H1 (cell line): ENCODE data around the gene ANKRD31. TPM values are rescaled to one million over a fixed set of nuclear protein-coding genes. Genes with fewer than 3 reads are reported as not detected.

Source experiments
- BRCA1 ChIP-seq: IDR thresholded peaks from 2 replicates; pipeline ENCODE4 v1.6.1; 2012; ENCODE audit warnings: low read depth, low read length, improper control_type of control experiment
- GTF2F1 ChIP-seq: IDR thresholded peaks from 2 replicates; pipeline ENCODE4 v1.6.1; 2012; ENCODE audit warnings: low read depth, low read length, improper control_type of control experiment, borderline replicate concordance
- KDM4A ChIP-seq: IDR thresholded peaks from one replicate; pipeline ENCODE4 v1.7.1; 2012; ENCODE audit warnings: low read depth, mild to moderate bottlenecking, moderate library complexity, low read length, inconsistent platforms; ENCODE audit not compliant: severe bottlenecking
- MAX ChIP-seq: IDR thresholded peaks from 2 replicates; pipeline ENCODE4 v1.6.1; 2012; ENCODE audit warnings: inconsistent platforms
- POLR2A ChIP-seq, 2 experiments: IDR thresholded peaks; 1 replicate in 1 of 2; 2 replicates in 1 of 2; pipeline ENCODE4 v1.6.1; 2011; ENCODE audit warnings: low read depth in 2 of 2, low read length in 2 of 2, mild to moderate bottlenecking in 2 of 2; ENCODE audit errors: control extremely low read depth in 1 of 2
- SIX5 ChIP-seq: IDR thresholded peaks from 2 replicates; pipeline ENCODE4 v1.6.1; 2011; ENCODE audit warnings: mild to moderate bottlenecking, low read depth, low read length
- SP1 ChIP-seq: IDR thresholded peaks from 2 replicates; pipeline ENCODE4 v1.6.1; 2011; ENCODE audit warnings: low read depth, low read length
- SP4 ChIP-seq: IDR thresholded peaks from 2 replicates; pipeline ENCODE4 v1.6.1; 2012; ENCODE audit warnings: low read length, inconsistent platforms
- TBP ChIP-seq: IDR thresholded peaks from 2 replicates; pipeline ENCODE4 v1.6.1; 2011; ENCODE audit warnings: low read depth, low read length, improper control_type of control experiment
- TEAD4 ChIP-seq: IDR thresholded peaks from 2 replicates; pipeline ENCODE4 v1.6.1; 2012; ENCODE audit warnings: low read depth, low read length, inconsistent platforms, mixed read lengths
- polyA plus RNA-seq, 7 experiments: library from polyadenylated mRNA; depleted of rRNA in 3 of 7; stranded (reverse) in 5 of 7; unstranded in 2 of 7; fragments of >200 nt in 5 of 7; fragments of 200-250 nt in 2 of 7; gene quantifications; 1 replicate in 5 of 7; 2 replicates in 1 of 7; 4 replicates in 1 of 7; pipeline versions ENCODE4 v1.2.1 to v1.2.3, GENCODE V29; 2011 to 2013; ENCODE audit warnings: missing spikeins in 2 of 7, mixed read lengths in 2 of 7
- total RNA-seq: library from RNA; stranded (reverse); fragmentation: NEBNext Ultra II Directional; extraction: Animal tissue kit (Norgen Biotek cat#: 25700); gene quantifications from 2 replicates; pipeline ENCODE4 v1.2.1, GENCODE V29; 2021

ANKRD31 gene
- total and polyA plus RNA-seq, 2 of the 8 experiments (the other 6 are each of a cell fraction or from before 2014, with no cell fraction given), result 0.05 to 0.06 TPM

GRCh38 chr5:75052192-75053053 is 184.3 kb downstream of the ANKRD31 start, which contains the start of gene GCNT4 (continued):
- TF ChIP-seq BRCA1, result no peak
- 0 out of 2 replicates have a peak, but pooled peaks have one; percentile 2 for TF ChIP-seq MAX
- TF ChIP-seq TBP, result 0 out of 2 replicates have a peak, but pooled peaks have one; percentile 17
- no peak for TF ChIP-seq GTF2F1
- TF ChIP-seq SIX5, result no peak
- TF ChIP-seq KDM4A, result peak; percentile 84
- no peak for TF ChIP-seq SP1
- no peak for TF ChIP-seq SP4
- TF ChIP-seq TEAD4, result no peak
- peak in 1 of 2 experiments; percentile 50; a peak in 2 of 3 replicates for TF ChIP-seq POLR2A (IDR thresholded peaks at IDR 0.05; ENCODE audit: control extremely low read depth in 1 of 2, low read depth in 2 of 2, low read length in 2 of 2)
